B cell (primary cell): ENCODE results near the gene FRS3. TPM values are rescaled to one million over a fixed set of nuclear protein-coding genes. Genes with fewer than 3 reads are reported as not detected.

Experiments used
- ATAC-seq: fragments of 200-7000 bp; cut with Tn5 transposase; one replicate; pipeline ENCODE4 v1.10.0; 2021; ENCODE audit warnings: low read depth, mild to moderate bottlenecking, moderate number of reproducible peaks, moderate library complexity
- CTCF ChIA-PET: fragments of 350-600 bp; sonication (Branson Sonifier 250); formaldehyde crosslinking; loops from one replicate; lab custom pipeline; 2021; ENCODE audit warnings: antibody characterized with exemption, inconsistent platforms; lab: Charles Lee
- POLR2A ChIA-PET: fragments of 350-600 bp; sonication (Branson Sonifier 250); formaldehyde crosslinking; loops from one replicate; lab custom pipeline; 2021; ENCODE audit warnings: antibody characterized with exemption; lab: Charles Lee
- DNase-seq: peaks from one replicate; pipeline ENCODE4 v3.0.0; 2013
- H2AFZ ChIP-seq: 2 replicates; pipeline ENCODE4 v1.6.1; 2012; ENCODE audit warnings: mild to moderate bottlenecking, low read depth, low read length; ENCODE audit not compliant: insufficient read depth, poor library complexity, severe bottlenecking
- H3K27ac ChIP-seq, 2 donors: 1 replicate in 1 of 2; 2 replicates in 1 of 2; pipeline ENCODE4 v1.5.1; 2012 to 2013; ENCODE audit warnings: low read length in 2 of 2, mild to moderate bottlenecking in 2 of 2, moderate library complexity in 1 of 2
- H3K27me3 ChIP-seq, 4 experiments: fragments of 200-600 bp in 1 of 4; sonication (generic) in 1 of 4; replicated peaks in 1 of 4; 1 replicate in 2 of 4; 2 replicates in 2 of 4; pipeline versions ENCODE4 v1.6.1 to v1.7.0; 2013 to 2016; ENCODE audit warnings: low read length in 3 of 4, mild to moderate bottlenecking in 2 of 4, mixed read lengths in 1 of 4, moderate library complexity in 1 of 4; ENCODE audit not compliant: insufficient read depth in 4 of 4, control insufficient read depth in 3 of 4; ENCODE audit errors: control extremely low read depth in 1 of 4
- H3K36me3 ChIP-seq, 2 experiments: replicated peaks in 1 of 2; 1 replicate in 1 of 2; 2 replicates in 1 of 2; pipeline versions ENCODE4 v1.6.1 to v1.7.1; 2013; ENCODE audit warnings: low read length in 1 of 2; ENCODE audit not compliant: insufficient read depth in 2 of 2, control insufficient read depth in 1 of 2; ENCODE audit errors: control extremely low read depth in 1 of 2, extremely low read depth in 1 of 2
- H3K4me1 ChIP-seq, 2 donors: fragments of 200-600 bp in 1 of 2; sonication (generic) in 1 of 2; 1 replicate in 1 of 2; 2 replicates in 1 of 2; pipeline versions ENCODE4 v1.5.1 to v1.6.1; 2013 to 2017; ENCODE audit warnings: low read length in 2 of 2; ENCODE audit not compliant: control insufficient read depth in 2 of 2, insufficient read depth in 2 of 2
- H3K4me2 ChIP-seq: replicated peaks from 2 replicates; pipeline ENCODE3; 2012; ENCODE audit warnings: mild to moderate bottlenecking, low read depth, low read length; ENCODE audit not compliant: poor library complexity, severe bottlenecking
- H3K4me3 ChIP-seq, 5 experiments: fragments of 200-600 bp in 1 of 5; sonication (generic) in 1 of 5; 1 replicate in 3 of 5; 2 replicates in 2 of 5; pipeline versions ENCODE4 v1.5.1 to v1.7.0; 2011 to 2016; ENCODE audit warnings: low read length in 4 of 5, mild to moderate bottlenecking in 4 of 5, low read depth in 2 of 5, control low read depth in 1 of 5, moderate library complexity in 1 of 5; ENCODE audit not compliant: insufficient read depth in 1 of 5; ENCODE audit errors: control extremely low read depth in 1 of 5, extremely low read depth in 1 of 5
- H3K79me2 ChIP-seq: fragments of 200-600 bp; sonication (generic); one replicate; pipeline ENCODE4 v1.6.0; 2016; ENCODE audit warnings: low read length; ENCODE audit not compliant: control insufficient read depth, insufficient read depth
- H3K9ac ChIP-seq: fragments of 200-600 bp; sonication (generic); 2 replicates; pipeline ENCODE4 v1.6.1; 2017; ENCODE audit warnings: mild to moderate bottlenecking, low read length, moderate library complexity
- H3K9me3 ChIP-seq, 3 donors: one replicate each; pipeline versions ENCODE4 v1.6.1 to v1.7.1; 2013; ENCODE audit warnings: low read length in 2 of 3; ENCODE audit not compliant: control insufficient read depth in 2 of 3, insufficient read depth in 1 of 3; ENCODE audit errors: control extremely low read depth in 1 of 3
- H4K20me1 ChIP-seq: 2 replicates; pipeline ENCODE4 v1.6.0; 2012; ENCODE audit warnings: mild to moderate bottlenecking, low read length; ENCODE audit not compliant: insufficient read depth, control insufficient read depth, poor library complexity, severe bottlenecking
- H3K27ac Mint-ChIP-seq: one replicate; pipeline ENCODE4 v1.8.0; 2021; ENCODE audit warnings: mixed read lengths
- H3K27me3 Mint-ChIP-seq: one replicate; pipeline ENCODE4 v1.8.0; 2021; ENCODE audit warnings: mixed read lengths
- H3K4me1 Mint-ChIP-seq: one replicate; pipeline ENCODE4 v1.8.0; 2021; ENCODE audit warnings: mixed read lengths
- H3K4me3 Mint-ChIP-seq: one replicate; pipeline ENCODE4 v1.8.0; 2021; ENCODE audit warnings: mixed read lengths
- H3K9me3 Mint-ChIP-seq: one replicate; pipeline ENCODE4 v1.8.0; 2022; ENCODE audit warnings: mixed read lengths; ENCODE audit not compliant: insufficient read depth
- CTCF ChIP-seq: fragments of 200-600 bp; IDR thresholded peaks from one replicate; pipeline ENCODE4 v1.8.0; 2022; ENCODE audit warnings: antibody characterized with exemption, mild to moderate bottlenecking
- EZH2 ChIP-seq: IDR thresholded peaks from 2 replicates; pipeline ENCODE4 v1.6.1; 2012; ENCODE audit warnings: borderline replicate concordance, low read depth, mild to moderate bottlenecking, moderate library complexity, low read length; ENCODE audit not compliant: insufficient read depth, poor library complexity, severe bottlenecking
- WGBS: methylation state at CpG from one replicate; pipeline ENCODE4 v1.1.5; 2013; ENCODE audit warnings: missing lambda C conversion rate; ENCODE audit not compliant: insufficient coverage; 5-methylcytosine and 5-hydroxymethylcytosine counted together
- intact Hi-C: fragments of 100-400 bp; cut with micrococcal nuclease; formaldehyde crosslinking; loops from one replicate; pipeline ENCODE4 v1.10.0; 2022
- polyA plus RNA-seq: library from polyadenylated mRNA; depleted of rRNA; stranded (reverse); fragments of >200 nt; gene quantifications from 2 replicates; pipeline ENCODE4 v1.2.3, GENCODE V29; 2012
- total RNA-seq, 2 donors: library from RNA; stranded (reverse); fragments of 120-200 nt in 1 of 2; gene quantifications; 1 replicate in 1 of 2; 2 replicates in 1 of 2; pipeline versions ENCODE4 v1.2.3 to v1.2.4, GENCODE V29; 2013 to 2022

Gene FRS3
- total and polyA plus RNA-seq, 2 donors (not counting 1 experiment from before 2014, with no cell fraction given): 9.8 to 12.0 TPM

GRCh38 chr6:41783106-41783780 lies 3.5 kb upstream of the FRS3 start:
- intact Hi-C loops: loop anchor here (10.0 kb wide), 1 partner anchor 942 kb away; the partner anchor contains the start of gene PRPH2
- WGBS: 100% methylated on average over 4 of the region's 6 CpGs
- POLR2A ChIA-PET: interaction anchor here (1.2 kb wide), 1 partner anchor 263 kb away, joined by 5 read pairs; no protein-coding TSS in a partner anchor

More at GRCh38 chr6:41783106-41783780, 3.5 kb upstream of the FRS3 start:
- H3K27me3 ChIP-seq: no peaks in the 10 kb centered on the region
- H3K4me1 ChIP-seq: peaks cover 26 to 37% of the 10 kb centered on the region in 2 donors
- H2AFZ ChIP-seq: no peak overlapping the region
- peaks cover 4% of the 10 kb centered on the region for H4K20me1 ChIP-seq
- CTCF ChIA-PET: interaction anchor here (1.4 to 10.0 kb wide), 3 partner anchors 138 to 263 kb away, joined by 4 to 198 read pairs (median 5); partner anchors contain the start of genes BYSL, MED20 and TAF8
- H3K9me3 ChIP-seq: no peaks in the 10 kb centered on the region
- H3K27ac Mint-ChIP-seq: no peak overlapping the region
- no peak for ATAC-seq
- TF ChIP-seq CTCF (no peak), EZH2 (no peak)
- no peak overlapping the region for H3K27ac ChIP-seq
- H3K4me2 ChIP-seq: no peak overlapping the region
- peaks cover 41% of the 10 kb centered on the region for H3K4me1 Mint-ChIP-seq
- DNase-seq: no peak
- H3K36me3 ChIP-seq: no peaks in the 10 kb centered on the region
- no peaks in the 10 kb centered on the region for H3K27me3 Mint-ChIP-seq
- H3K9me3 Mint-ChIP-seq: no peaks in the 10 kb centered on the region
- H3K4me3 ChIP-seq: no peak overlapping the region
- H3K4me3 Mint-ChIP-seq: peak overlapping the region; percentile 21
- H3K9ac ChIP-seq: no peak overlapping the region
- H3K79me2 ChIP-seq: peaks cover 13% of the 10 kb centered on the region
